DMS153 treated with DMSO at 0.1 percent for 48 hours (cell line): ENCODE results near the gene DLGAP1.

Experiments used
- DNase-seq: peaks from one replicate; lab custom pipeline; 2025; ENCODE audit not compliant: unreplicated experiment; lab: John Stamatoyannopoulos, UW

The DLGAP1 gene

GRCh38 chr18:3578621-3579020 lies 876.5 kb downstream of the DLGAP1 start:
- DNase-seq, result no peak

GRCh38 chr18:3577281-3577855 lies 877.7 kb downstream of the DLGAP1 start:
- DNase-seq, result no peak

GRCh38 chr18:3572761-3573160 lies 882.3 kb downstream of the DLGAP1 start:
- DNase-seq, result no peak

GRCh38 chr18:3566851-3567250 lies 888.3 kb downstream of the DLGAP1 start:
- no peak for DNase-seq

- no peak for DNase-seq
These were observed 894.4 kb downstream of the DLGAP1 start for GRCh38 chr18:3560755-3561154.

GRCh38 chr18:3554811-3555427 lies 900.2 kb downstream of the DLGAP1 start:
- no peak for DNase-seq

- DNase-seq, result no peak
These were observed 901.0 kb downstream of the DLGAP1 start for GRCh38 chr18:3554091-3554601.

- DNase-seq, result no peak
These were observed 902.8 kb downstream of the DLGAP1 start for GRCh38 chr18:3552305-3552704.

GRCh38 chr18:3547891-3548615 lies 907.1 kb downstream of the DLGAP1 start:
- no peak for DNase-seq

- no peak for DNase-seq
These were observed 909.0 kb downstream of the DLGAP1 start for GRCh38 chr18:3546106-3546505.

GRCh38 chr18:3544537-3544936 lies 910.6 kb downstream of the DLGAP1 start:
- DNase-seq, result no peak

- no peak for DNase-seq
These were observed 913.3 kb downstream of the DLGAP1 start for GRCh38 chr18:3541549-3542386.

- DNase-seq, result no peak
These were observed 914.1 kb downstream of the DLGAP1 start for GRCh38 chr18:3540805-3541548.

- no peak for DNase-seq
These were observed 916.0 kb downstream of the DLGAP1 start for GRCh38 chr18:3538954-3539617.

- no peak for DNase-seq
These were observed 916.7 kb downstream of the DLGAP1 start for GRCh38 chr18:3538456-3538855.

- no peak for DNase-seq
These were observed 924.3 kb downstream of the DLGAP1 start for GRCh38 chr18:3530807-3531206.

- DNase-seq, result peak; percentile 3
These were observed 925.5 kb downstream of the DLGAP1 start for GRCh38 chr18:3529601-3530000.

- DNase-seq, result no peak
These were observed 926.0 kb downstream of the DLGAP1 start for GRCh38 chr18:3529077-3529476.

- DNase-seq, result no peak
These were observed 926.9 kb downstream of the DLGAP1 start for GRCh38 chr18:3528231-3528630.
